ENCODE results near the gene TFB2M.
"Not testable (repeated sequence)": the region's sequence is repeated elsewhere in the genome, so short reads cannot be mapped to it uniquely, and the experiment has no call there.

The TFB2M gene

GRCh38 chr1:246591504-246591903, 25.4 kb upstream of the TFB2M start:
- TF ChIP-seq CTCF (IDR thresholded peaks at IDR 0.05; ENCODE audit: extremely low read depth, missing control alignments): no peak
- DNase-seq (ENCODE audit: low spot score): peak; percentile 82

GRCh38 chr1:246591047-246591446, 25.0 kb upstream of the TFB2M start:
- TF ChIP-seq CTCF (IDR thresholded peaks at IDR 0.05; ENCODE audit: extremely low read depth, missing control alignments): no peak
- no peak for DNase-seq (ENCODE audit: low spot score)

- DNase-seq (ENCODE audit: low spot score): not testable (repeated sequence)
Observed at GRCh38 chr1:246589919-246590318, 23.9 kb upstream of the TFB2M start.

GRCh38 chr1:246588159-246588721, 22.2 kb upstream of the TFB2M start:
- no peak for TF ChIP-seq CTCF (IDR thresholded peaks at IDR 0.05; ENCODE audit: extremely low read depth, missing control alignments)
- DNase-seq (ENCODE audit: low spot score): no peak

- no peak for DNase-seq (ENCODE audit: low spot score)
- TF ChIP-seq CTCF (IDR thresholded peaks at IDR 0.05; ENCODE audit: extremely low read depth, missing control alignments): no peak
Observed at GRCh38 chr1:246587606-246588005, 21.5 kb upstream of the TFB2M start.

GRCh38 chr1:246587032-246587431, 21.0 kb upstream of the TFB2M start:
- no peak for TF ChIP-seq CTCF (IDR thresholded peaks at IDR 0.05; ENCODE audit: extremely low read depth, missing control alignments)
- DNase-seq (ENCODE audit: low spot score): no peak

- no peak for DNase-seq (ENCODE audit: low spot score)
- no peak for TF ChIP-seq CTCF (IDR thresholded peaks at IDR 0.05; ENCODE audit: extremely low read depth, missing control alignments)
Observed at GRCh38 chr1:246583448-246584185, 17.6 kb upstream of the TFB2M start.

GRCh38 chr1:246583056-246583440, 17.0 kb upstream of the TFB2M start:
- no peak for TF ChIP-seq CTCF (IDR thresholded peaks at IDR 0.05; ENCODE audit: extremely low read depth, missing control alignments)
- DNase-seq (ENCODE audit: low spot score): no peak
